Spinal cord (tissue), 10 donors: ENCODE data around the gene RELL1. TPM values are rescaled to one million over a fixed set of nuclear protein-coding genes. Genes with fewer than 3 reads are reported as not detected.

Experiments
- DNase-seq, 6 donors: peaks; one replicate each; pipeline versions ENCODE4 v3.0.0 to v3.0.0-alpha.2; 2013 to 2015; ENCODE audit warnings: low spot score in 6 of 6, low read depth in 4 of 6
- H3K27ac ChIP-seq: one replicate; pipeline ENCODE4 v1.5.1; 2013; ENCODE audit warnings: low read depth, low read length, control low read depth
- H3K27me3 ChIP-seq: one replicate; pipeline ENCODE4 v1.6.1; 2013; ENCODE audit warnings: low read length; ENCODE audit not compliant: control insufficient read depth, insufficient read depth
- H3K36me3 ChIP-seq: one replicate; pipeline ENCODE4 v1.6.1; 2013; ENCODE audit warnings: low read length; ENCODE audit not compliant: control insufficient read depth, insufficient read depth
- H3K4me1 ChIP-seq: one replicate; pipeline ENCODE4 v1.6.1; 2013; ENCODE audit warnings: low read length; ENCODE audit not compliant: control insufficient read depth, insufficient read depth
- H3K4me3 ChIP-seq: one replicate; pipeline ENCODE4 v1.5.1; 2013; ENCODE audit warnings: low read depth, low read length, control low read depth
- H3K9me3 ChIP-seq: one replicate; pipeline ENCODE4 v1.6.1; 2013; ENCODE audit warnings: low read length; ENCODE audit not compliant: control insufficient read depth, insufficient read depth
- WGBS: methylation state at CpG from one replicate; pipeline ENCODE4 v1.1.5; 2013; ENCODE audit warnings: missing lambda C conversion rate; ENCODE audit not compliant: insufficient coverage; 5-methylcytosine and 5-hydroxymethylcytosine counted together
- polyA plus RNA-seq, 2 donors: library from polyadenylated mRNA; unstranded; fragments of 120-200 nt; gene quantifications; one replicate each; pipeline ENCODE4 v1.2.1, GENCODE V29; 2013; ENCODE audit not compliant: insufficient read length in 2 of 2
- total RNA-seq, 2 donors: library from RNA; depleted of rRNA in 1 of 2; stranded (reverse); fragments of 120-200 nt in 1 of 2; fragments of >200 nt in 1 of 2; gene quantifications; one replicate each; pipeline versions ENCODE4 v1.2.3 to v1.2.4, GENCODE V29; 2013 to 2014
- donor health status: healthy.

The RELL1 gene
- total and polyA plus RNA-seq, 4 donors: 14.9 to 61.6 (median 32.4) TPM

- no peak for DNase-seq
- H3K27ac ChIP-seq: no peak overlapping the region
- 67% methylated on average over 1 of the region's 3 CpGs for WGBS
- no peaks in the 10 kb centered on the region for H3K27me3 ChIP-seq
- H3K36me3 ChIP-seq: no peaks in the 10 kb centered on the region
- H3K9me3 ChIP-seq: no peaks in the 10 kb centered on the region
- H3K4me3 ChIP-seq: no peak overlapping the region
- H3K4me1 ChIP-seq: peaks cover 7% of the 10 kb centered on the region
Observed at GRCh38 chr4:37646247-37646646, 39.9 kb downstream of the RELL1 start.

DNA sequence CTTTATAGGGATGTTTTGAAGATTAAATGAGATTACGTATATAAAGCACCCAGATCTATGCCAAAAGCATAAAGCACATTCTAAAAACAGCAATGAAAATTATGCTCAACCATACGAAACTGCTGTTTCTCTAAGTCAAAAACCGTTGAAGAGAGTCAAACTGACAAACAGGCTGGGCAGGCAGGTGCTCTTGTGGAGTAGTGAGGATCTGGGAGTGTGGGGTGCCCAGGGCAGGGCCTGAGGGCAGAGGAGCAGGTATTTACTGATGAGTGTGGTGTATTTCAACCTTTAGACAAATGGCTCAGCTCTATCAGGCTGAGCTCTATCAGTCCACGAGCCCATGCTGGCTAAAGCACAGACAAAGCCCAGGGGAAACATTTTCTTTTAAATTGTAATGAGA is 40.4 kb downstream of the RELL1 start:
- 66% methylated on average over 2 of the region's 4 CpGs for WGBS
- Histone ChIP-seq H3K9me3 (no peaks in the 10 kb centered on the region), H3K36me3 (no peaks in the 10 kb centered on the region), H3K27me3 (no peaks in the 10 kb centered on the region), H3K4me3 (no peak overlapping the region), H3K27ac (no peak overlapping the region), H3K4me1 (peaks cover 7% of the 10 kb centered on the region)
- peak in 1 of 6 donors; percentile 87 for DNase-seq

GRCh38 chr4:37644962-37645361 is 41.2 kb downstream of the RELL1 start:
- peak in 1 of 6 donors; percentile 37 for DNase-seq
- Histone ChIP-seq H3K9me3 (no peaks in the 10 kb centered on the region), H3K4me1 (peaks cover 7% of the 10 kb centered on the region), H3K27me3 (no peaks in the 10 kb centered on the region), H3K27ac (no peak overlapping the region), H3K4me3 (no peak overlapping the region), H3K36me3 (no peaks in the 10 kb centered on the region)
- 53% methylated on average over 5 of the region's 9 CpGs for WGBS

DNA sequence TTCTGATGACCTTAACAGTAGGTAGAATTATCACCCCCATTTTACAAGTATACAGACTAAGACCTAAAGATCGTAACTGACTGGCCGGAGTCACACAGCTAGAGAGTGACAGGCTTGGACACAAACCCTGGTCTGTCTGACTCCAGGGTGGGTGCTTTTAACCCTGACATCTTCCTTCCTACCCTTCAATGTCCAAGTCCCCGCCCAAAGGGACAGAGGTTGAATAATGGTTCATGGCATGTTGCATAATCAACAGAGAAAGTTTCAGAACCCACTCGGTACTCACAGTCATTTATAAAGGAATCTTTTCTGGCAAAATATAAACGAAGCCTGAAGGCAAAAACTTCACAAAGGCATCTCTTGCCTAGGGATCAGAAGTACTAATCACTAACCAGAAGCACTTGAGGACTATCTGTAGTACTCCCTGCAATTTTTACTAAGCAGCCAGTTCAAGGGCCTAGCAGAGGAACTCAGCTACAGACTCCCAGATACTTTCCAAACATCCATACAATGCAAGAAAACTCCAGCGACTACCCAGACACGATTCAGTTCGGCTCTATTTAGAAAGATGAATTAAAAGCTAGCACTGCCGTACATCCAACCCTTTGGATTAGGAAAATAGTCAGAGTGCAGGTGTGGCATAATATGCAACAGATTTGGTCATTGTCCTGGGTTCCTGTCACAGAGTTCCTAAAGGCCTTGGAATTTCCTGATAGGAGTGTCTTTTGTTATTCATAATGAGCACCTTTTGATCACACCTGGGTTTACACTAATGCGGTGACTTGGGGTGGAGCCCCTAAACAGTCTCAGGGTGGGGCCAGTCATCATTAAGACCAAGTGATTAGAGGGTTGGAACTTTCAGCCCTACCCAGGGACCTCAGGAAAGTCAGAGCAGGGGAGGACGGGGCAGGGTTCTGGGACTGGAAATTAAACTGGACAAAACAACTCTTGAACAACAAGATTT is 44.0 kb downstream of the RELL1 start:
- Histone ChIP-seq H3K9me3 (no peaks in the 10 kb centered on the region), H3K4me3 (no peak overlapping the region), H3K27me3 (no peaks in the 10 kb centered on the region), H3K27ac (no peak overlapping the region), H3K4me1 (peaks cover 3% of the 10 kb centered on the region), H3K36me3 (peaks cover 4% of the 10 kb centered on the region)
- WGBS: 84% methylated on average over 9 of the region's 11 CpGs
- DNase-seq: no peak

DNA sequence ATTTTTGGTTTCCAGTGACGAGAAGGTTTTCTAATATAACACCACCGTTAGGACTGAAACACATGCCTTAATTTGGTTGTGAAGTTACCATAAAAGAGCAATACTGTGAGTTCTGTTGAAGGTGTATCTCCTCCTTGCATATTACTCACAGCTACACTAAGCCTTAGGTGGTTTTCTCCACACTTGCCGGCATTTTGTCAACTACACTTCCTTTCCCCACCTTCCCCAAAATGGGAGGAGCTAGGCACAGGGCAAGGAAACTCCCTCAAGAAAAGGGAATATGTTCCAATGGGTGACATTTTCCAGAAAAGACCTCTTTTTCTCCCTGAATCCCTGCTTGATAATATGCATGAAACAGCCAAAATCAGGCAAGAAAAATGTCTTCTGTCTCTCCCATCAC is 44.8 kb downstream of the RELL1 start:
- Histone ChIP-seq H3K9me3 (no peaks in the 10 kb centered on the region), H3K4me3 (no peak overlapping the region), H3K27ac (no peak overlapping the region), H3K36me3 (peaks cover 6% of the 10 kb centered on the region), H3K4me1 (peaks cover 3% of the 10 kb centered on the region), H3K27me3 (no peaks in the 10 kb centered on the region)
- 40% methylated on average over 1 of the region's 3 CpGs for WGBS
- DNase-seq: no peak

DNA sequence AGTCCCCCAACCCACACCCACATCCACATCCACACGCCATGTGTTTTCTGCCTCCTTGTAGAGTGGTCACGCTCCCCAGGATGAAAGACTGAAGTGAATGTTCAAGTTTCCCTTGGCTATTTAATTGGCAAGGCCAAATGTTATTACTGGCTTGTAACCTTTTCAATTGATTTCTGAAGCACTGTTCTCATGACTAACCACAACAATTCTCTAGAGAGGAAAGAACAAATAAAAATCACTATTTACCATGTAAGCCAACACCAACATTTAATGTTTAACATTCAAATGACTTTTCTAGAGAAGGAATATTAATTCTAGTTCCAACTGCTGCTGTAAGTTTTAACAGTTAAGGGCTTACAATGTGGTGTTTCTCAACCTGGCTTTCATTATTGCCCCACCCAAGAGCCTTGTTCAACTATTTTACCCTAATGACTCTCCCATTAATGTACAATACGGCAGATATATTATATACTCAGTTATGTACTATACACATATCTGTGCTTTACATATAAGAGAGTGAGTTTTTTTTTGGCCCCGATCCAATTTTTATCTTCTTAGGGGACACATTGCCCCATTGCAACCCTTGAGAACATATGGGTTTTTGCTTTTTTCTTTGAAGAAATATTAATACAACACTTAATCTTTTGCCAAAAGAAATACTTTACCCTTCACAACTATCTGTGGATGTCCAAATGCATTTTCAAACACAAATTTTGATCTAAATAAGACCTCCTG is 46.5 kb downstream of the RELL1 start:
- Histone ChIP-seq H3K4me3 (no peak overlapping the region), H3K4me1 (no peaks in the 10 kb centered on the region), H3K9me3 (no peaks in the 10 kb centered on the region), H3K36me3 (peaks cover 8% of the 10 kb centered on the region), H3K27ac (no peak overlapping the region), H3K27me3 (no peaks in the 10 kb centered on the region)
- DNase-seq: peak in 1 of 6 donors; percentile 30
- WGBS: no CpG with 5 or more reads among the region's 4 CpGs

- Histone ChIP-seq H3K4me1 (no peaks in the 10 kb centered on the region), H3K27ac (no peak overlapping the region), H3K27me3 (no peaks in the 10 kb centered on the region), H3K9me3 (no peaks in the 10 kb centered on the region), H3K4me3 (no peak overlapping the region), H3K36me3 (peaks cover 15% of the 10 kb centered on the region)
- 87% methylated on average over 5 of the region's 6 CpGs for WGBS
- no peak for DNase-seq
Observed at GRCh38 chr4:37635155-37635554, 51.0 kb downstream of the RELL1 start.

DNA sequence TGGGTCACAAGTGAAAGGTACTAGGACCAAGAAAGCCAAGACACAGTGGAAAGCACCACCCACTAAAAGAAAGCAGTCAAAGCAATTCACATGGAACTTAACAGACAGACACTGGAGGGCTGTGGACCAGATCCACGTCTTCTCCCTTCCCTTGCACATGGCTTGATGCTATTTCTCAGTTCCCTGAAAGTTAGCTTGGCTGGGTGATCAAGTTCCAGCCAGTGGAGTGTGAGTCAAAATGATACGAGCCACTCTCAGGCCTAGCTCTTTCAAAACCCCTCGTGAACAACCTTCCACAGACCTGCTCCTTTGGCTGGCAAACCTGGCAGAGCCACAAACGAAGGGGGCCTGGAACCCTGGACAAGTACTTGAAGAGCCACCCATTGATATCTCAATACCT is 52.0 kb downstream of the RELL1 start:
- Histone ChIP-seq H3K4me3 (no peak overlapping the region), H3K27me3 (no peaks in the 10 kb centered on the region), H3K27ac (no peak overlapping the region), H3K36me3 (peaks cover 21% of the 10 kb centered on the region), H3K4me1 (no peaks in the 10 kb centered on the region), H3K9me3 (no peaks in the 10 kb centered on the region)
- WGBS: 85% methylated on average over 3 of the region's 4 CpGs
- DNase-seq: no peak

- Histone ChIP-seq H3K36me3 (peaks cover 21% of the 10 kb centered on the region), H3K27ac (no peak overlapping the region), H3K4me1 (no peaks in the 10 kb centered on the region), H3K9me3 (no peaks in the 10 kb centered on the region), H3K27me3 (no peaks in the 10 kb centered on the region), H3K4me3 (no peak overlapping the region)
- 90% methylated on average over 2 of the region's 3 CpGs for WGBS
- no peak for DNase-seq
Observed at GRCh38 chr4:37632836-37633235, 53.3 kb downstream of the RELL1 start.
